Spleen (tissue), 11 donors: ENCODE results near the gene SLC25A4. TPM values are rescaled to one million over a fixed set of nuclear protein-coding genes. Genes with fewer than 3 reads are reported as not detected.

Experiments
- DNase-seq: peaks from one replicate; pipeline ENCODE4 v3.0.0-alpha.2; 2020
- H3K27ac ChIP-seq, 8 donors: fragments of 200-600 bp; sonication (generic) in 7 of 8; 1 replicate in 4 of 8; 2 replicates in 4 of 8; pipeline versions ENCODE4 v1.5.0 to v1.8.0; 2016 to 2021; ENCODE audit warnings: inconsistent platforms in 4 of 8, mild to moderate bottlenecking in 4 of 8, moderate library complexity in 1 of 8
- H3K27me3 ChIP-seq, 7 donors: fragments of 200-600 bp; sonication (generic) in 6 of 7; replicated peaks in 1 of 7; 1 replicate in 4 of 7; 2 replicates in 3 of 7; pipeline versions ENCODE4 v1.5.0 to v1.8.0; 2016 to 2021; ENCODE audit warnings: inconsistent platforms in 3 of 7, mild to moderate bottlenecking in 1 of 7
- H3K36me3 ChIP-seq, 6 donors: fragments of 200-600 bp; sonication (generic) in 5 of 6; 1 replicate in 4 of 6; 2 replicates in 2 of 6; pipeline versions ENCODE4 v1.5.0 to v1.8.0; 2016 to 2021; ENCODE audit warnings: inconsistent platforms in 2 of 6
- H3K4me1 ChIP-seq, 6 donors: fragments of 200-600 bp; sonication (generic) in 5 of 6; 1 replicate in 3 of 6; 2 replicates in 3 of 6; pipeline versions ENCODE4 v1.5.0 to v1.8.0; 2016 to 2021; ENCODE audit warnings: inconsistent platforms in 3 of 6
- H3K4me3 ChIP-seq, 8 donors: fragments of 200-600 bp; sonication (generic) in 7 of 8; 1 replicate in 4 of 8; 2 replicates in 4 of 8; pipeline versions ENCODE4 v1.5.0 to v1.8.0; 2016 to 2021; ENCODE audit warnings: inconsistent platforms in 4 of 8, mild to moderate bottlenecking in 4 of 8, moderate library complexity in 2 of 8
- H3K9me3 ChIP-seq, 8 donors: fragments of 200-600 bp; sonication (generic) in 7 of 8; 1 replicate in 4 of 8; 2 replicates in 4 of 8; pipeline versions ENCODE4 v1.5.0 to v1.8.0; 2016 to 2021; ENCODE audit warnings: inconsistent platforms in 4 of 8
- POLR2A ChIP-seq, 3 donors: fragments of 450-650 bp; IDR thresholded peaks; one replicate each; pipeline ENCODE4 v1.5.1; 2017; ENCODE audit warnings: antibody characterized with exemption in 3 of 3, mild to moderate bottlenecking in 1 of 3
- POLR2AphosphoS5 ChIP-seq, 3 donors: sonication (generic); formaldehyde crosslinking; IDR thresholded peaks; one replicate each; pipeline ENCODE4 v1.5.1; 2017; ENCODE audit warnings: antibody characterized with exemption in 3 of 3
- WGBS, 5 donors: extraction: QIAGEN DNeasy Blood & Tissue Kit in 3 of 5; methylation state at CpG; one replicate each; pipeline versions ENCODE4 v1.1.5 to v1.1.7; 2013 to 2018; 5-methylcytosine and 5-hydroxymethylcytosine counted together
- intact Hi-C: fragments of 100-400 bp; cut with DNase I; formaldehyde crosslinking; loops from one replicate; pipeline ENCODE4 v1.15.0; 2023; ENCODE audit warnings: low total_unique reads
- polyA plus RNA-seq, 3 donors: library from polyadenylated mRNA; stranded (reverse); fragments of 200-250 nt; gene quantifications; one replicate each; pipeline ENCODE4 v1.2.1, GENCODE V29; 2013
- total RNA-seq, 7 donors: library from RNA; depleted of rRNA in 3 of 7; stranded (reverse); fragments of >200 nt in 3 of 7; fragmentation: NEBNext Ultra II Directional in 4 of 7; extraction: Animal tissue kit (Norgen Biotek cat#: 25700) in 4 of 7; gene quantifications; one replicate each; pipeline versions ENCODE4 v1.1.0 to v1.2.1, GENCODE V29; 2016 to 2021
- TF ChIP-seq, protein P1 (sequence below), 11 experiments: fragments of 200-600 bp in 7 of 11; fragments of 450-650 bp in 4 of 11; sonication (generic) in 4 of 11; IDR thresholded peaks in 8 of 11; conservative IDR thresholded peaks in 3 of 11; 1 replicate in 7 of 11; 2 replicates in 4 of 11; pipeline versions ENCODE4 v1.4.0 to v1.8.0; 2016 to 2021; ENCODE audit warnings: antibody characterized with exemption in 11 of 11, inconsistent platforms in 4 of 11, mild to moderate bottlenecking in 1 of 11
- donor health status: healthy with polysubstance abuse.
- donor health status: DM: no; HTN: no; CAD: no; lungs with moderate emphysema.
- donor health status: DM: no; HTN: no; CAD: no.
- donor health status: Bipolar disorder and iron deficiency.
- donor health status: healthy.
- donor health status: DM: no; HTN: no; CAD: no.
- donor health status: DM: yes; HTN: yes; CAD: no.

Gene SLC25A4
- total and polyA plus RNA-seq, 10 donors: 6.2 to 17.2 (median 11.0) TPM

DNA sequence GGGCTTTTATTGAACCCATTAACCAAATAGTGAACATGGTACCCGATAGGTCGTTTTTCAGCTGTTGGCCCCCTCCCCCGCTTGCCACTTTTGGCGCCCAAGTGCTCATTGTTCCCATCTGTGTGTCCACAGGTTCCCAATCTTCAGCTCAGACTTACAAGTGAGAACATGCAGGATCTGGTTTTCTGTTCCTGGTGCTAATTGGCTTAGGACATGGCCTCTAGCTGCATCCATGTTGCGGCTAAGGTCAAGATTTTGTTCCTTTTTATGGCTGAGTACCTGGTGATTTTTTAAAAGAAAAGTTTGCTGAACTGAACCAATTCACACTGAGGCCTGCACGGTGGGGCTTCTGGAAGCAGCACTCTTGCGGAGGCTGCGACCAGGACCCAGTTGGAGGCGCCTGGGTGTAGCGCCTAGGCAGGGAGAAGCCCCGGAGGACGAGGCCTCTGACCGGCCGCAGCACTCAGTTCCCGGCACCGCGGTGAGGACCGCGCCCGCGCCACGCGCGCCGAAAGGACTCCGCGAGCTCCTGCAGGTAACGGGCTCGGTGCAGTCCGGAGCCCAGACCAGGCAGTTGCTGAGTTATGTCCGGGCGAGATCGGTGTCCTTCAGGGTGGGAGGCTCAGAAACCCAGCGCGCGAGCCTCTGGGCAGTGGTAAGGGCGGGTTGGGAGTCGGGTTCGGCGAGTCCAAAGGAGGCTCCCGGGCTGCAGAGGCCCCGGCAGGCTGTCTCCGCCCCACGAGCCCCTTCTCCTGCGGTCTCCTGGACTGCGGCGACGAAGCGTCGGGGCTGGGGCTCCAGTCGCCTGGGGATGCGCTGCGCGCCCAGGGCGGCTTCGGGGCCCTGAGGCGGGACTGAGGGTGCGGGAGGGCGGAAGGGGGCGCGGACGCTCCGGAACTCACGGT lies 15.8 kb upstream of the SLC25A4 start:
- intact Hi-C loops: no loop called here
- H3K36me3 ChIP-seq: no peaks in the 10 kb centered on the region
- H3K4me3 ChIP-seq: peak overlapping the region; percentile 50 to 79 (median 58)
- peak overlapping the region in 5 of 8 donors; percentile 8 to 73 (median 49) for H3K27ac ChIP-seq
- no peaks in the 10 kb centered on the region for H3K9me3 ChIP-seq
- TF ChIP-seq POLR2A (IDR thresholded peaks at IDR 0.05): no peak
- no peak for TF ChIP-seq POLR2AphosphoS5 (IDR thresholded peaks at IDR 0.05)
- TF ChIP-seq, protein P1, sequence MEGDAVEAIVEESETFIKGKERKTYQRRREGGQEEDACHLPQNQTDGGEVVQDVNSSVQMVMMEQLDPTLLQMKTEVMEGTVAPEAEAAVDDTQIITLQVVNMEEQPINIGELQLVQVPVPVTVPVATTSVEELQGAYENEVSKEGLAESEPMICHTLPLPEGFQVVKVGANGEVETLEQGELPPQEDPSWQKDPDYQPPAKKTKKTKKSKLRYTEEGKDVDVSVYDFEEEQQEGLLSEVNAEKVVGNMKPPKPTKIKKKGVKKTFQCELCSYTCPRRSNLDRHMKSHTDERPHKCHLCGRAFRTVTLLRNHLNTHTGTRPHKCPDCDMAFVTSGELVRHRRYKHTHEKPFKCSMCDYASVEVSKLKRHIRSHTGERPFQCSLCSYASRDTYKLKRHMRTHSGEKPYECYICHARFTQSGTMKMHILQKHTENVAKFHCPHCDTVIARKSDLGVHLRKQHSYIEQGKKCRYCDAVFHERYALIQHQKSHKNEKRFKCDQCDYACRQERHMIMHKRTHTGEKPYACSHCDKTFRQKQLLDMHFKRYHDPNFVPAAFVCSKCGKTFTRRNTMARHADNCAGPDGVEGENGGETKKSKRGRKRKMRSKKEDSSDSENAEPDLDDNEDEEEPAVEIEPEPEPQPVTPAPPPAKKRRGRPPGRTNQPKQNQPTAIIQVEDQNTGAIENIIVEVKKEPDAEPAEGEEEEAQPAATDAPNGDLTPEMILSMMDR (IDR thresholded peaks at IDR 0.05 in 8 of 11, conservative IDR thresholded peaks at IDR 0.05 in 3 of 11): no peak
- peaks cover 5 to 27% (median 23%) of the 10 kb centered on the region in 6 donors for H3K4me1 ChIP-seq
- peaks cover 0 to 59% (median 19%) of the 10 kb centered on the region in 7 donors for H3K27me3 ChIP-seq
- WGBS, 5 donors: 9 to 23% (median 12%) methylated on average over 34 to 64 of the region's 64 CpGs
- DNase-seq: no peak

DNA sequence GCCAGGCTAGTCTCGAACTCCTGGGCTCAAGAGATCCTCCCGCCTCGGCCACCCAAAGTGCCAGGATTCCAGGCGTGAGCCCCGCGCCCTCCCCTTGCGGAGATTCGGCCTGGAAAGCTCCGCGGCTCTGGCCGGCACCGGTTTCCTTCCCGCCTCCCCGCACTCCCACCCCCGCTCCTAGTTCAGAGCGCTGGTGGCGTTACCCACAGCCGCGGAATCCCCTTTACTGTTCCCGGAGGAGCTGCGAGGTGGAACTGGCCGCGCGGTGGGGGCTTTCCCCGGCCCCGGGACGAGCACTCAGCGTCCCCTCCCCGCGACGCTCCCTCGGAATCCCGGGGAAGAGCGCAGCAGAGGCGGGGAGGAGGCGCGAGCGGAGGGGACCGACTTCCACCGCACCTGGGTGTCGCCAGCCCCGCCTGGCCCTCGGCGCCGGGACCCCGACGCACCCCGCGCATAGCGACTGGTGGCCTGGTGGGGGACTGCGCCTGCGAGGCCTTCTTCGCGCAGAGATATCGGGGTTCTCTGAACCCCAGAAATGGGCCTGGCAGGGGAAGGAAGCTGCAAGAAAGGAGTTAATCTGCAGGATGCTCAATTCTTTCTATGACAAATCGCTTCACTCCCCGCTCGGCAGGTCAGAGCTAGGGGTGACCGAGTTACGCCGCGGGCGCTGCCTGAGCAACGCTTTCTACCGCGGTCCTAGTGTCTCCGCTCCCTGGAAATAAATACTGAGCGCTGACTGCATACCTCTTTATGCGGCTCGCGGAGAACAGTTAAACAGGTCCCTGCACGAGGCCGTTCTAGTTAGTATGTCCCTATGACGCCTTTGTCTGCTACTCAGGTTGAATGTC lies 14.6 kb upstream of the SLC25A4 start:
- no peak for DNase-seq
- no peaks in the 10 kb centered on the region for H3K36me3 ChIP-seq
- H3K4me3 ChIP-seq: peak overlapping the region; percentile 50 to 79 (median 58)
- no peaks in the 10 kb centered on the region for H3K9me3 ChIP-seq
- WGBS, 5 donors: 2 to 3% (median 3%) methylated on average over 48 to 74 of the region's 74 CpGs
- peaks cover 0 to 59% (median 19%) of the 10 kb centered on the region in 7 donors for H3K27me3 ChIP-seq
- H3K4me1 ChIP-seq: peaks cover 5 to 27% (median 23%) of the 10 kb centered on the region in 6 donors
- H3K27ac ChIP-seq: peak overlapping the region in 6 of 8 donors; percentile 2 to 73 (median 61)
- intact Hi-C loops: no loop called here
- TF ChIP-seq, protein P1 (IDR thresholded peaks at IDR 0.05 in 8 of 11, conservative IDR thresholded peaks at IDR 0.05 in 3 of 11): peak in 7 of 11 experiments; percentile 17 to 43 (median 31)
- no peak for TF ChIP-seq POLR2A (IDR thresholded peaks at IDR 0.05)
- peak in 2 of 3 donors; percentile 36 to 38 for TF ChIP-seq POLR2AphosphoS5 (IDR thresholded peaks at IDR 0.05)

DNA sequence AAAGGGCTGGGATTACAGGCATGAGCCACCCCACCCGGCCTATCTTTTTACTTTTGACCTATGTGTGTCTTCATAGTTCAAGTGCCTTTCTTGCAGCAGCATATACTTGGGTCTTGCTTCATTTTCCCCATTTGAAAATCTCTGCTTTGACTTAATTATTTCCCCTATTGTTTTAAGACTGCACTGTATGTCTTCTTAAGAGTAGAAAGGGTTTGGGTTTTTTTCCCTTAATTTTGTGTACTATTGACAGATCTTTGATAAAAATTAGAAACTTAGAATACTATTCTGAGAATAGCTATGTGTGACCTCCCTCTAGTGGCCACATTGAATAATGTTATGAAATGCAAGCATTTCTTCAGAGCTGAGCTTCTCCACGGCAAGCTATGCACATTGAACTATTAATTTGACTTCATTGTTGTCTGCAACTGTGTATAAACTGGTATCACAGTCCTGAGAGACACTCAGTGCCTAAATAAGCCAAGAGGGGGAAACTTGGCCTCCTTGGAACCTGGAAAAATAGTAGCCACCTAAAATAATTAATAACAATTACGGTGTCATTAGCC lies 8.7 kb upstream of the SLC25A4 start:
- WGBS, 5 donors: 37 to 46% (median 41%) methylated on average over 3 of the region's 3 CpGs
- intact Hi-C loops: loop anchor here (5.0 kb wide), 1 partner anchor 92 kb away; no protein-coding TSS in a partner anchor
- TF ChIP-seq, protein P1 (IDR thresholded peaks at IDR 0.05 in 8 of 11, conservative IDR thresholded peaks at IDR 0.05 in 3 of 11): peak; percentile 36 to 84 (median 65)
- no peak for TF ChIP-seq POLR2AphosphoS5 (IDR thresholded peaks at IDR 0.05)
- Histone ChIP-seq H3K9me3 (no peaks in the 10 kb centered on the region), H3K27me3 (peaks cover 0 to 21% (median 0%) of the 10 kb centered on the region in 7 donors), H3K4me3 (no peak overlapping the region), H3K27ac (no peak overlapping the region), H3K36me3 (no peaks in the 10 kb centered on the region), H3K4me1 (peaks cover 0 to 8% (median 0%) of the 10 kb centered on the region in 6 donors)
- DNase-seq: no peak
